ENCODE data around the gene CETN1. TPM values are rescaled to one million over a fixed set of nuclear protein-coding genes. Genes with fewer than 3 reads are reported as not detected.

The CETN1 gene
- not detected in 2 replicates for total RNA-seq
- polyA plus RNA-seq (2012), result not detected

- DNase-seq (ENCODE audit: low read depth), result no peak
These were observed at the start of gene CETN1 for GRCh38 chr18:580154-580553. Gene CETN1, plus strand, starts transcription at chr18:580380. Its CDS starts 29 bp downstream, at chr18:580409.

- no peak for DNase-seq (ENCODE audit: low read depth)
These were observed 48.2 kb upstream of the CETN1 start for GRCh38 chr18:532018-532417.

GRCh38 chr18:532632-533031 is 47.5 kb upstream of the CETN1 start:
- DNase-seq (ENCODE audit: low read depth), result no peak

- no peak for DNase-seq (ENCODE audit: low read depth)
These were observed 46.1 kb upstream of the CETN1 start for GRCh38 chr18:533995-534601.

GRCh38 chr18:543447-544078 is 36.6 kb upstream of the CETN1 start:
- no peak for DNase-seq (ENCODE audit: low read depth)

GRCh38 chr18:549967-550366 is 30.2 kb upstream of the CETN1 start:
- DNase-seq (ENCODE audit: low read depth), result no peak

GRCh38 chr18:551404-552061 is 28.6 kb upstream of the CETN1 start:
- no peak for DNase-seq (ENCODE audit: low read depth)

- no peak for DNase-seq (ENCODE audit: low read depth)
These were observed 24.3 kb upstream of the CETN1 start for GRCh38 chr18:555705-556457.

- no peak for DNase-seq (ENCODE audit: low read depth)
These were observed 15.2 kb upstream of the CETN1 start for GRCh38 chr18:564708-565561.

- DNase-seq (ENCODE audit: low read depth), result no peak
These were observed 14.6 kb upstream of the CETN1 start for GRCh38 chr18:565562-566061.

GRCh38 chr18:567122-567521 is 13.1 kb upstream of the CETN1 start:
- DNase-seq (ENCODE audit: low read depth), result no peak

- DNase-seq (ENCODE audit: low read depth), result no peak
These were observed 11.4 kb upstream of the CETN1 start for GRCh38 chr18:568731-569130.

- no peak for DNase-seq (ENCODE audit: low read depth)
These were observed 9.9 kb upstream of the CETN1 start for GRCh38 chr18:570256-570655.

GRCh38 chr18:570697-571096 is 9.5 kb upstream of the CETN1 start:
- DNase-seq (ENCODE audit: low read depth), result no peak

GRCh38 chr18:572091-572830 is 7.9 kb upstream of the CETN1 start:
- no peak for DNase-seq (ENCODE audit: low read depth)

- DNase-seq (ENCODE audit: low read depth), result no peak
These were observed 7.3 kb upstream of the CETN1 start for GRCh38 chr18:572831-573289.

GRCh38 chr18:573385-573784 is 6.8 kb upstream of the CETN1 start:
- no peak for DNase-seq (ENCODE audit: low read depth)

- DNase-seq (ENCODE audit: low read depth), result no peak
These were observed 5.9 kb upstream of the CETN1 start for GRCh38 chr18:574149-574860.

Measured in myocyte (in vitro differentiated cells).